ENCODE measurements around the gene MPC1L. TPM values are rescaled to one million over a fixed set of nuclear protein-coding genes. Genes with fewer than 3 reads are reported as not detected.

The MPC1L gene
- total and polyA plus RNA-seq, 2 experiments from 2014 or later = not detected

DNA sequence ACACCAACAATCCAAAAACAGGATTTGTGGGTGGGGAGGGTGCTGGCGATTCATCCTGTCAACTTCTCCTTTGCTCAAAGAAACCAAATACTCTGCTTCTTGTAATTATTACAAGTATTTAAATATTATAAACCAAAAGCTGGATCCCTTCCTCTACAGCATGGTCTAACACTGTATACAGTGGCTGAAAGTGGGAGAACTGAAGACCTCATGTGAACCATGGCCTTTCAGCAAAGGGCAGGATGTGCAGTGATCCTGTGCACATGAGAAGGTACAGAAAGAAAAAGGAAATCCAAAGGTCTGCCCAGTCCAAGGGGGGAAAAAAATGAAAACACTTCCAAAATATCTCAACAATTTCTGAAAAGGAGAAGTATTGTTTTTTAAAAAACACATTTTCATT, 29.4 kb downstream of the MPC1L start:
- peaks cover 3% of the 10 kb centered on the region for H3K27me3 Mint-ChIP-seq (ENCODE audit: insufficient read depth, low read depth, poor library complexity)
- no peak overlapping the region for H3K27ac ChIP-seq (ENCODE audit: low read depth)
- no peak for DNase-seq (ENCODE audit: low spot score)
- H3K4me2 ChIP-seq = no peak overlapping the region
- peaks cover 35% of the 10 kb centered on the region for H3K36me3 Mint-ChIP-seq (ENCODE audit: low read depth)
- no peaks in the 10 kb centered on the region for H3K27me3 ChIP-seq (ENCODE audit: insufficient read depth)
- no peaks in the 10 kb centered on the region for H3K4me1 ChIP-seq (ENCODE audit: insufficient read depth)
- no peak overlapping the region for H3K4me3 Mint-ChIP-seq
- H3K4me3 ChIP-seq = no peak overlapping the region
- H3K4me1 Mint-ChIP-seq = no peaks in the 10 kb centered on the region; the same call in 2 of the 3 replicates
- no peak for ATAC-seq
- H4K20me1 ChIP-seq (replicated peaks; ENCODE audit: insufficient read depth) = no peaks in the 10 kb centered on the region
- H3K36me3 ChIP-seq (ENCODE audit: insufficient read depth) = peaks cover 5% of the 10 kb centered on the region; the same call in 1 of the 2 replicates
- no peak overlapping the region for H3K27ac Mint-ChIP-seq
- no peak for TF ChIP-seq ZNF331 (CRISPR knock-in tag; IDR thresholded peaks at IDR 0.05; ENCODE audit: low read depth)
- TF ChIP-seq EZH2phosphoT487 (IDR thresholded peaks at IDR 0.05; ENCODE audit: unreplicated experiment) = no peak
- TF ChIP-seq JUNB (IDR thresholded peaks at IDR 0.05; ENCODE audit: unreplicated experiment) = no peak
- no peak for TF ChIP-seq CTCF (conservative IDR thresholded peaks at IDR 0.05; ENCODE audit: low read depth in 2 of 2)
- H2AFZ ChIP-seq = no peak overlapping the region
- H3K79me2 ChIP-seq (replicated peaks; ENCODE audit: insufficient read depth) = no peaks in the 10 kb centered on the region
- H3K9me3 Mint-ChIP-seq = no peaks in the 10 kb centered on the region
- H3K9me2 ChIP-seq (ENCODE audit: insufficient read depth) = no peaks in the 10 kb centered on the region
- 0 out of 2 replicates have a peak, but pooled peaks cover 10% of the 10 kb centered on the region for H3F3A ChIP-seq (replicated peaks; ENCODE audit: low read depth)

DNA sequence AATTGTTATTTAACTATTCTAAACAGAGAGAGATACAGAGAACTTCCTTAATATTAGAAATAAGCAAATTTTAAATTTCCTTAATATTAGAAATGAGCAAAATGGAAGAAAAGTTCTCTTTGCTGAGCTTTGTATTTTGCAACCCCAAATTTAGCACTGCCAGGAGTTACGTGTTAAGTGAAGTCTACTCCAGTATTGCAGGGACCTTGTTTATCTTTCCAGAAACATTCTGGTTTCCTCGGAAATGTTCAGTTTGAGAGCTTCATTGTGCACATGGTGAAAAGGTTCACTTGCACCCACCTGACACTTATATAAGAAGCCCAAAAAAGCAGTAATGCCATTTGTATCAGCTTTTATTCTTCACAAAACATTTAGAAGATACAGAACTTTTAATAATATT, 30.3 kb downstream of the MPC1L start:
- DNase-seq (ENCODE audit: low spot score) = no peak
- Histone ChIP-seq H4K20me1 (replicated peaks; ENCODE audit: insufficient read depth) (no peaks in the 10 kb centered on the region), H3F3A (replicated peaks; ENCODE audit: low read depth) (0 out of 2 replicates have a peak, but pooled peaks cover 2% of the 10 kb centered on the region), H3K36me3 (ENCODE audit: insufficient read depth) (peaks cover 5% of the 10 kb centered on the region; the same call in 1 of the 2 replicates), H3K79me2 (replicated peaks; ENCODE audit: insufficient read depth) (no peaks in the 10 kb centered on the region), H3K27me3 (ENCODE audit: insufficient read depth) (no peaks in the 10 kb centered on the region), H3K4me2 (no peak overlapping the region), H2AFZ (no peak overlapping the region), H3K9me2 (ENCODE audit: insufficient read depth) (no peaks in the 10 kb centered on the region), H3K4me1 (ENCODE audit: insufficient read depth) (no peaks in the 10 kb centered on the region), H3K4me3 (no peak overlapping the region), H3K27ac (ENCODE audit: low read depth) (no peak overlapping the region)
- no peak overlapping the region for H3K4me3 Mint-ChIP-seq
- no peaks in the 10 kb centered on the region; the same call in 2 of the 3 replicates for H3K4me1 Mint-ChIP-seq
- no peaks in the 10 kb centered on the region for H3K9me3 Mint-ChIP-seq
- H3K36me3 Mint-ChIP-seq (ENCODE audit: low read depth) = peaks cover 37% of the 10 kb centered on the region
- no peak for ATAC-seq
- no peak overlapping the region for H3K27ac Mint-ChIP-seq
- peaks cover 3% of the 10 kb centered on the region for H3K27me3 Mint-ChIP-seq (ENCODE audit: insufficient read depth, low read depth, poor library complexity)
- TF ChIP-seq JUNB (IDR thresholded peaks at IDR 0.05; ENCODE audit: unreplicated experiment) = no peak
- no peak for TF ChIP-seq REST (IDR thresholded peaks at IDR 0.05; ENCODE audit: unreplicated experiment)
- no peak for TF ChIP-seq ZNF462 (CRISPR knock-in tag; IDR thresholded peaks at IDR 0.05)
- no peak for TF ChIP-seq ZNF331 (CRISPR knock-in tag; IDR thresholded peaks at IDR 0.05; ENCODE audit: low read depth)
- no peak for TF ChIP-seq EZH2phosphoT487 (IDR thresholded peaks at IDR 0.05; ENCODE audit: unreplicated experiment)
- no peak for TF ChIP-seq EZH2 (IDR thresholded peaks at IDR 0.05; ENCODE audit: low read depth, unreplicated experiment)
- TF ChIP-seq ETS1 (IDR thresholded peaks at IDR 0.05) = no peak
